Breast epithelium (tissue), 4 donors: Measurements from ENCODE around the gene ST7. TPM values are rescaled to one million over a fixed set of nuclear protein-coding genes. Genes with fewer than 3 reads are reported as not detected.

Experiments used
- DNase-seq, 2 donors: peaks; one replicate each; pipeline ENCODE4 v3.0.0-alpha.2; 2019; ENCODE audit warnings: low spot score in 2 of 2
- H3K27ac ChIP-seq, 2 donors: fragments of 200-600 bp; sonication (generic) in 1 of 2; one replicate each; pipeline ENCODE4 v1.5.1; 2016 to 2019; ENCODE audit warnings: mild to moderate bottlenecking in 1 of 2
- H3K27me3 ChIP-seq, 2 donors: fragments of 200-600 bp; sonication (generic) in 1 of 2; one replicate each; pipeline versions ENCODE4 v1.5.1 to v1.6.0; 2017 to 2019; ENCODE audit warnings: control low read depth in 1 of 2, mild to moderate bottlenecking in 1 of 2
- H3K36me3 ChIP-seq: fragments of 200-600 bp; one replicate; pipeline ENCODE4 v1.5.1; 2019
- H3K4me1 ChIP-seq, 2 donors: fragments of 200-600 bp; sonication (generic); one replicate each; pipeline ENCODE4 v1.5.1; 2016 to 2019; ENCODE audit warnings: control low read depth in 1 of 2
- H3K4me3 ChIP-seq, 3 donors: fragments of 200-600 bp; sonication (generic); 1 replicate in 2 of 3; 2 replicates in 1 of 3; pipeline ENCODE4 v1.5.1; 2016 to 2019; ENCODE audit warnings: mild to moderate bottlenecking in 3 of 3, moderate library complexity in 2 of 3
- H3K9me3 ChIP-seq, 2 donors: fragments of 200-600 bp; sonication (generic) in 1 of 2; one replicate each; pipeline ENCODE4 v1.5.1; 2016 to 2019; ENCODE audit warnings: control low read depth in 1 of 2
- POLR2A ChIP-seq: fragments of 450-650 bp; IDR thresholded peaks from one replicate; pipeline ENCODE4 v1.6.1; 2016; ENCODE audit warnings: antibody characterized with exemption, mild to moderate bottlenecking, moderate library complexity
- POLR2AphosphoS5 ChIP-seq, 3 donors: sonication (generic); formaldehyde crosslinking; IDR thresholded peaks; one replicate each; pipeline ENCODE4 v1.6.1; 2017; ENCODE audit warnings: antibody characterized with exemption in 3 of 3
- intact Hi-C: fragments of 100-400 bp; cut with DNase I; formaldehyde crosslinking; loops from one replicate; pipeline ENCODE4 v1.15.1; 2023; ENCODE audit warnings: low total_unique reads
- total RNA-seq, 3 donors: library from RNA; depleted of rRNA; stranded (reverse); fragments of >200 nt; gene quantifications; one replicate each; pipeline ENCODE4 v1.1.0, GENCODE V29; 2016
- TF ChIP-seq, protein P1 (sequence below), 3 donors: fragments of 450-650 bp; IDR thresholded peaks; one replicate each; pipeline ENCODE4 v1.5.1; 2016 to 2017; ENCODE audit warnings: antibody characterized with exemption in 3 of 3, mild to moderate bottlenecking in 3 of 3, moderate library complexity in 3 of 3

ST7 gene
- total RNA-seq, 3 donors from 2014 or later, result 24.3 to 41.4 (median 27.5) TPM

GRCh38 chr7:117148971-117149370, 195.7 kb downstream of the ST7 start:
- H3K4me3 ChIP-seq, result no peak overlapping the region
- DNase-seq, result no peak
- TF ChIP-seq POLR2A (no peak), POLR2AphosphoS5 (IDR thresholded peaks at IDR 0.05) (no peak)
- TF ChIP-seq, protein P1, sequence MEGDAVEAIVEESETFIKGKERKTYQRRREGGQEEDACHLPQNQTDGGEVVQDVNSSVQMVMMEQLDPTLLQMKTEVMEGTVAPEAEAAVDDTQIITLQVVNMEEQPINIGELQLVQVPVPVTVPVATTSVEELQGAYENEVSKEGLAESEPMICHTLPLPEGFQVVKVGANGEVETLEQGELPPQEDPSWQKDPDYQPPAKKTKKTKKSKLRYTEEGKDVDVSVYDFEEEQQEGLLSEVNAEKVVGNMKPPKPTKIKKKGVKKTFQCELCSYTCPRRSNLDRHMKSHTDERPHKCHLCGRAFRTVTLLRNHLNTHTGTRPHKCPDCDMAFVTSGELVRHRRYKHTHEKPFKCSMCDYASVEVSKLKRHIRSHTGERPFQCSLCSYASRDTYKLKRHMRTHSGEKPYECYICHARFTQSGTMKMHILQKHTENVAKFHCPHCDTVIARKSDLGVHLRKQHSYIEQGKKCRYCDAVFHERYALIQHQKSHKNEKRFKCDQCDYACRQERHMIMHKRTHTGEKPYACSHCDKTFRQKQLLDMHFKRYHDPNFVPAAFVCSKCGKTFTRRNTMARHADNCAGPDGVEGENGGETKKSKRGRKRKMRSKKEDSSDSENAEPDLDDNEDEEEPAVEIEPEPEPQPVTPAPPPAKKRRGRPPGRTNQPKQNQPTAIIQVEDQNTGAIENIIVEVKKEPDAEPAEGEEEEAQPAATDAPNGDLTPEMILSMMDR (IDR thresholded peaks at IDR 0.05), result no peak
- H3K9me3 ChIP-seq, result no peaks in the 10 kb centered on the region
- no peaks in the 10 kb centered on the region for H3K36me3 ChIP-seq
- intact Hi-C loops, result no loop called here
- no peaks in the 10 kb centered on the region for H3K4me1 ChIP-seq
- H3K27ac ChIP-seq, result no peak overlapping the region
- H3K27me3 ChIP-seq, result no peaks in the 10 kb centered on the region

- Histone ChIP-seq H3K27ac (no peak overlapping the region), H3K4me1 (no peaks in the 10 kb centered on the region), H3K36me3 (no peaks in the 10 kb centered on the region), H3K4me3 (no peak overlapping the region), H3K9me3 (no peaks in the 10 kb centered on the region), H3K27me3 (no peaks in the 10 kb centered on the region)
- TF ChIP-seq POLR2A, result no peak
- TF ChIP-seq, protein P1 (IDR thresholded peaks at IDR 0.05), result no peak
- intact Hi-C loops, result no loop called here
- no peak for DNase-seq
Measured at GRCh38 chr7:117149692-117150091, 196.4 kb downstream of the ST7 start.

GRCh38 chr7:117152213-117153007, 199.1 kb downstream of the ST7 start:
- TF ChIP-seq POLR2AphosphoS5 (IDR thresholded peaks at IDR 0.05), result no peak
- no peak for TF ChIP-seq POLR2A
- TF ChIP-seq, protein P1 (IDR thresholded peaks at IDR 0.05), result no peak
- no peak for DNase-seq
- H3K36me3 ChIP-seq, result no peaks in the 10 kb centered on the region
- intact Hi-C loops, result no loop called here
- no peak overlapping the region for H3K27ac ChIP-seq
- H3K9me3 ChIP-seq, result no peaks in the 10 kb centered on the region
- H3K4me3 ChIP-seq, result no peak overlapping the region
- no peaks in the 10 kb centered on the region for H3K4me1 ChIP-seq
- H3K27me3 ChIP-seq, result no peaks in the 10 kb centered on the region

DNA sequence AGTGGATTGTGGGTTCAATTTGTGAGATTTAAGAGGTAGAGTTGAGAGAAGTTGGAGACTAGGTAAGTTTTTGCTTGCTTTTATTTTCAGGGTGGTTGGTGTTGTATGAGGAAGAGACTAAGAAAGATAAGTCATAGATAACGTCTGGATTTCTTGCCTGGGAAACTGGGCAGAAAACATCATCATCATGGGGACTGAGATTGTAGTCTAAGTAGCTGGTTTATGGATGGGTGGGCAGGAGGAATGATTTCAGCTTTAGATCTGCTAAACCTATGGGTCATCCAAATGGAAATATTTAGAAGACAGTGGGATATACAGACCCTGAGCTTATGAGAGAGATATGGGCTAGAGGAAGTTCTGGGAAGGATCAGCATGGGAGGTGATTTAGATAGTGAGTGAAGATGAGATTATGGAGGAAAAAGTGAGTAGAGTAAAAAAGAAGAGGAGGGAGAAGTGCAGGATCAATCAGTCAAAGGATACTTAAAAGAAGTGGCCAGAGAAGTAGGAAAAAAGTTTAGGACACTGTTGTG, 199.8 kb downstream of the ST7 start:
- DNase-seq, result no peak
- no peak overlapping the region for H3K27ac ChIP-seq
- intact Hi-C loops, result no loop called here
- H3K36me3 ChIP-seq, result no peaks in the 10 kb centered on the region
- TF ChIP-seq, protein P1 (IDR thresholded peaks at IDR 0.05), result no peak
- no peak for TF ChIP-seq POLR2A
- TF ChIP-seq POLR2AphosphoS5 (IDR thresholded peaks at IDR 0.05), result no peak
- no peaks in the 10 kb centered on the region for H3K9me3 ChIP-seq
- H3K27me3 ChIP-seq, result no peaks in the 10 kb centered on the region
- no peak overlapping the region for H3K4me3 ChIP-seq
- H3K4me1 ChIP-seq, result no peaks in the 10 kb centered on the region

DNA sequence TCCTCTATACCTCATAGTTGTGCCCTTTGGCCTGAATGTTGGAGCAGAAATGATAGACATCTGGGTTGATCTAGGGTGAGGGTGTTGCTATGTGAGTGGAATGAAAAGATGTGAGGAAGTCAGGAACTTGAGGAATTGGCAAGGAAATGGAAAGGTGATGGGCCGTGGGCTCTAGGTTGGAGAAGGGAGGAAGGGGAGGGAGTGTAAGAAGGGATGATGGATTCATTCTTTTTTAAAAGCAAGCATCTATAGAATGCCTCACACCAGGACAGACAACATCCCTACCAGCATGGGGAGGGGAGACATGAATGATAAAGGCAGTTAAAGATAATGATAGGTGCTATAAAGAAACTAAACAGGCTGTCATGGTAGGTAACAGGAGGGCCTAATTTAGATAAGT, 201.4 kb downstream of the ST7 start:
- H3K4me3 ChIP-seq, result no peak overlapping the region
- intact Hi-C loops, result no loop called here
- H3K9me3 ChIP-seq, result no peaks in the 10 kb centered on the region
- no peak overlapping the region for H3K27ac ChIP-seq
- TF ChIP-seq POLR2AphosphoS5 (IDR thresholded peaks at IDR 0.05), result no peak
- TF ChIP-seq, protein P1 (IDR thresholded peaks at IDR 0.05), result no peak
- no peak for TF ChIP-seq POLR2A
- H3K27me3 ChIP-seq, result no peaks in the 10 kb centered on the region
- DNase-seq, result no peak
- H3K36me3 ChIP-seq, result no peaks in the 10 kb centered on the region
- no peaks in the 10 kb centered on the region for H3K4me1 ChIP-seq
